Prostate gland (tissue), 2 donors: ENCODE measurements around the gene GLYAT. TPM values are rescaled to one million over a fixed set of nuclear protein-coding genes. Genes with fewer than 3 reads are reported as not detected.

Experiments
- DNase-seq: peaks from one replicate; pipeline ENCODE4 v3.0.0-alpha.2; 2019; ENCODE audit warnings: low spot score
- H3K27ac ChIP-seq, 2 donors: fragments of 200-600 bp; sonication (generic); 2 replicates each; pipeline ENCODE4 v1.5.1; 2017 to 2019
- H3K27me3 ChIP-seq: fragments of 200-600 bp; sonication (generic); replicated peaks from 2 replicates; pipeline ENCODE4 v1.5.1; 2019; ENCODE audit not compliant: insufficient read depth
- H3K36me3 ChIP-seq, 2 donors: fragments of 200-600 bp; sonication (generic); 1 replicate in 1 of 2; 2 replicates in 1 of 2; pipeline versions ENCODE4 v1.5.1 to v1.8.1; 2017 to 2019
- H3K4me1 ChIP-seq: fragments of 200-600 bp; sonication (generic); replicated peaks from 2 replicates; pipeline ENCODE4 v1.5.1; 2019
- H3K4me3 ChIP-seq, 2 donors: fragments of 200-600 bp; sonication (generic); 2 replicates each; pipeline ENCODE4 v1.5.1; 2017 to 2019
- H3K9me3 ChIP-seq: fragments of 200-600 bp; sonication (generic); 2 replicates; pipeline ENCODE4 v1.5.1; 2017
- POLR2A ChIP-seq: fragments of 450-650 bp; IDR thresholded peaks from one replicate; pipeline ENCODE4 v1.6.1; 2016; ENCODE audit warnings: antibody characterized with exemption, mild to moderate bottlenecking
- POLR2AphosphoS5 ChIP-seq: sonication (generic); formaldehyde crosslinking; IDR thresholded peaks from one replicate; pipeline ENCODE4 v1.6.1; 2017; ENCODE audit warnings: antibody characterized with exemption
- WGBS: methylation state at CpG from one replicate; pipeline ENCODE4 v1.1.5; 2018; 5-methylcytosine and 5-hydroxymethylcytosine counted together
- intact Hi-C: fragments of 100-400 bp; cut with DNase I; formaldehyde crosslinking; loops from one replicate; pipeline ENCODE4 v1.14.2; 2022
- total RNA-seq, 2 donors: library from RNA; depleted of rRNA; stranded (reverse); fragments of >200 nt; gene quantifications; one replicate each; pipeline ENCODE4 v1.1.0, GENCODE V29; 2016
- TF ChIP-seq, protein P1 (sequence below), 4 experiments: fragments of 200-600 bp in 2 of 4; fragments of 450-650 bp in 2 of 4; sonication (generic) in 2 of 4; IDR thresholded peaks; 1 replicate in 3 of 4; 2 replicates in 1 of 4; pipeline ENCODE4 v1.5.1; 2016 to 2019; ENCODE audit warnings: antibody characterized with exemption in 4 of 4, mild to moderate bottlenecking in 2 of 4, moderate library complexity in 2 of 4

Gene GLYAT
- total RNA-seq, 2 donors from 2014 or later = not detected

DNA sequence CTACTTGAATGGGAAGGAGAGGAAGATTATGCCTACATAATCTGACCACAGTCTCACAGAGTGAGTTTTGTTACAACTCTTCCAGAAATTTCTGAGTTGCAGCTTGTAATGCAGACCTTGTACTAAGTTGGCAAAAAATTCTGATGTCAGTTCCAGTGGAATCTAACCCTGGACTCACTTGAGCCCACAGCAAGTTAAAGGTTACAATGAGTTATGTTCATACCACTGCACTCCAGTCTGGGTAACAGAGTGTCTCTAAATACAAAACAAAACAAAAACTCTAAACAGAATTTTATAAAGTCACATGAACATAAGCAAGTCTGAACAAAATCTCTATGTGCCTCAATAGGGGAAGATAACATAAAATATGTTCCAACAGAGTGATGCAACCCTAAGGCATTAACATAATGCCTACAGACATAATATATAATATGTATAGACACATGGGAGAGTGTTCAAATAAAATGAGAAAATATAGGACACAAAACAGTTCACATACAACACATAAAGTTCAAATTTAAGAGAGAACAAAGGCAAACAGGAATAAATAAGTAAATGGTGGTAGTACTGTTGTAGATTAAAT is 1.1 kb downstream of the GLYAT start:
- Histone ChIP-seq H3K9me3 (no peaks in the 10 kb centered on the region), H3K36me3 (no peaks in the 10 kb centered on the region), H3K27ac (no peak overlapping the region), H3K27me3 (no peaks in the 10 kb centered on the region), H3K4me3 (no peak overlapping the region), H3K4me1 (no peaks in the 10 kb centered on the region)
- TF ChIP-seq, protein P1, sequence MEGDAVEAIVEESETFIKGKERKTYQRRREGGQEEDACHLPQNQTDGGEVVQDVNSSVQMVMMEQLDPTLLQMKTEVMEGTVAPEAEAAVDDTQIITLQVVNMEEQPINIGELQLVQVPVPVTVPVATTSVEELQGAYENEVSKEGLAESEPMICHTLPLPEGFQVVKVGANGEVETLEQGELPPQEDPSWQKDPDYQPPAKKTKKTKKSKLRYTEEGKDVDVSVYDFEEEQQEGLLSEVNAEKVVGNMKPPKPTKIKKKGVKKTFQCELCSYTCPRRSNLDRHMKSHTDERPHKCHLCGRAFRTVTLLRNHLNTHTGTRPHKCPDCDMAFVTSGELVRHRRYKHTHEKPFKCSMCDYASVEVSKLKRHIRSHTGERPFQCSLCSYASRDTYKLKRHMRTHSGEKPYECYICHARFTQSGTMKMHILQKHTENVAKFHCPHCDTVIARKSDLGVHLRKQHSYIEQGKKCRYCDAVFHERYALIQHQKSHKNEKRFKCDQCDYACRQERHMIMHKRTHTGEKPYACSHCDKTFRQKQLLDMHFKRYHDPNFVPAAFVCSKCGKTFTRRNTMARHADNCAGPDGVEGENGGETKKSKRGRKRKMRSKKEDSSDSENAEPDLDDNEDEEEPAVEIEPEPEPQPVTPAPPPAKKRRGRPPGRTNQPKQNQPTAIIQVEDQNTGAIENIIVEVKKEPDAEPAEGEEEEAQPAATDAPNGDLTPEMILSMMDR (IDR thresholded peaks at IDR 0.05) = no peak
- no peak for TF ChIP-seq POLR2A
- no peak for TF ChIP-seq POLR2AphosphoS5
- intact Hi-C loops = no loop called here
- DNase-seq = no peak

DNA sequence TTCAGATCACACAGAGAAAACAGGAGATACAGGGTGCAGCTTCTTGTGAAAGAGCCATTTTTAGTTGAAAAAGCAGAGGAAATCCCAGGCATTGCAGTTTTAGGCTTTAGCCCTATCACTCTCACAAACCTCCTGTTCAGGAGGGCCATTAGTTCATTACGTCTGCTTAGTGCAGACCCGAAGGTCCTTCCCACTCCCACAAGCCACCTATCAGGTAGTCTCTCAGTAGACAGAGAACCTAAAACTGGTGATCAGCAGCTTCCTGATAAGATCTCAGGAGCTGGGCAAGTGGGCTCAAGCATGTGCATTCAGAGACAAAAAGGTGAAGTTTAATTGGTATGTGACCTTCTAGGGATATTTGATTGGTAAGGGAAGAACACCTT is 4.3 kb downstream of the GLYAT start:
- H3K4me1 ChIP-seq = no peaks in the 10 kb centered on the region
- no peak for DNase-seq
- H3K27ac ChIP-seq = no peak overlapping the region
- no peaks in the 10 kb centered on the region for H3K9me3 ChIP-seq
- intact Hi-C loops = no loop called here
- 37% methylated on average over 2 of the region's 2 CpGs for WGBS
- TF ChIP-seq POLR2A = no peak
- TF ChIP-seq, protein P1 (IDR thresholded peaks at IDR 0.05) = no peak
- no peak for TF ChIP-seq POLR2AphosphoS5
- H3K36me3 ChIP-seq = no peaks in the 10 kb centered on the region
- no peaks in the 10 kb centered on the region for H3K27me3 ChIP-seq
- no peak overlapping the region for H3K4me3 ChIP-seq

DNA sequence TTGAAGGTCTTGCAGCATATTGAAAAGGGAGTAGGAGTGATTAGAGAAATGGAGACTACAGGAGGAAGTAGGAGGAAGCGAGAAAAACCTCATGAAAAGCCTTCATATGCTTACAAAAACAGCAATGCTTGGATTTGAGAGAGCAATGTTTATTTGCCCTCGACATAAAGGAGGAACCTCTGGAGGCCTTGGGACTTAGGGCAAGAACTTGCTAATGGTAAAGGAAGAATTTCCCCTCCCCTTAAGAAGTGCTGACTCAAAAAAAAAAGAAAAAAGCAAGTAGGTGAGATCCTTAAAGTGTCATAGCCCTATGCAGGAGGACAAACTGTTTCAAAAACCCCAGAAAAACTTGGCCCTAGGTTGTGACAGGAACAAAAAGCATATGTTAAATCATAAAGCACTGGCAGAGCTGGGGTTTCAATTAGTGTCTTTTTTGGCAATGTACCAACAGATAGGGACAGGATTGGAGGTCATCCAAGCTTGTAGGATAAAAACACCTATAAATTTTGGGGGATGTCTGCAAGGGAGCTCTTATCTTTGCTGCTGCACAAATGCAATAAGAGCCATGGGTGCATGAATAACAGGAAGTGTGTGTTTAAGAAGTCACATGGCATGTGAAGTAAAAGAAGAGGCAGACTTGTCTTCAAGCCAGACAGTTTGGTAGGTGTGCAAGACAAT is 4.9 kb downstream of the GLYAT start:
- no peak for DNase-seq
- WGBS = 38% methylated on average over 2 of the region's 2 CpGs
- TF ChIP-seq POLR2A (no peak), POLR2AphosphoS5 (no peak)
- TF ChIP-seq, protein P1 (IDR thresholded peaks at IDR 0.05) = no peak

DNA sequence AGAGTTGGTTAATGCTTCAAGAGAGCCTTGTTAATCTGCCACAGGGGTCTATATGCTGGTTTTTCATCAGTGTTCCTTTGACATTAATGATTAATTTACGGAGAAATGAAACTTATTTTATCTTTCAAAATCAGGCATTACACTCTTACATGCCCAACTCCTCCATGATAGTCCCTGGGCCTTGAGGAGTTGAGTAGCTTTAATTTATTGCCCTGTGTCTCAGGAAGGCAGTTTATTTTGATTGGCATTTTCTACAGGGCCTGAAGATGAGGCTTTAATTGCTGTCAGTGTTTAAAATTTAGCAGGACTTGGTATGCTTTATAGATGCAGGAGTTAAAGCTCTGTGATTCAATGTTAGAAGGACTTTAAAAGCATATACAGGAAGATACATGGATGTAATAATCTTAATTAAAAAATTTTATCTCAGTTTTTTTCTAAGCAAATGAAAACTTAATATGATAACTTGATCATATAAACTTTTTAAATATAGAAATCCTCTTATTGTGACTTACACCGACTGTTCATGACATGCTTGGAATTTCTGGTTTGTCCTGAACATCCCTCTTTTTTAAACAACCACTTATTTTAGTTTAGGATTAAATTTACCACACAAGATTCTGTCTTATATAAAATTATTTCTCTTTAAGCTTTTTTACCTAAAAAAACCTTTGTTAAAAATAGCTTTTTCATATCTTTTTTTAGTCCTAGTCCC is 12.2 kb downstream of the GLYAT start:
- no peak overlapping the region for H3K4me3 ChIP-seq
- no peaks in the 10 kb centered on the region for H3K4me1 ChIP-seq
- no peak overlapping the region for H3K27ac ChIP-seq
- no peaks in the 10 kb centered on the region for H3K9me3 ChIP-seq
- no peaks in the 10 kb centered on the region for H3K27me3 ChIP-seq
- DNase-seq = no peak
- intact Hi-C loops = no loop called here
- H3K36me3 ChIP-seq = no peaks in the 10 kb centered on the region
- TF ChIP-seq, protein P1 (IDR thresholded peaks at IDR 0.05) = no peak
- TF ChIP-seq POLR2AphosphoS5 (no peak), POLR2A (no peak)
- WGBS = 73% methylated on average over 2 of the region's 2 CpGs

More for the DNA sequence above, 4.9 kb downstream of the GLYAT start:
- no peaks in the 10 kb centered on the region for H3K27me3 ChIP-seq
- H3K4me1 ChIP-seq = no peaks in the 10 kb centered on the region
- H3K27ac ChIP-seq = no peak overlapping the region
- no peaks in the 10 kb centered on the region for H3K36me3 ChIP-seq
- H3K9me3 ChIP-seq = no peaks in the 10 kb centered on the region
- no peak overlapping the region for H3K4me3 ChIP-seq
- intact Hi-C loops = no loop called here
